SJCRH30 (cell line): ENCODE data around the gene BCAS4. TPM values are rescaled to one million over a fixed set of nuclear protein-coding genes. Genes with fewer than 3 reads are reported as not detected.
"Not testable (repeated sequence)": the region's sequence is repeated elsewhere in the genome, so short reads cannot be mapped to it uniquely, and the experiment has no call there.

ENCODE experiments used
- DNase-seq, 2 experiments: peaks; one replicate each; pipeline ENCODE4 v3.0.0-alpha.2; 2015 to 2020
- H3K27ac ChIP-seq: fragments of 250-450 bp; sonication (Bioruptor Pico); 2 replicates; pipeline ENCODE4 v1.5.1; 2020; ENCODE audit warnings: mild to moderate bottlenecking, moderate library complexity
- H3K27me3 ChIP-seq: fragments of 250-450 bp; sonication (Bioruptor Pico); 2 replicates; pipeline ENCODE4 v1.5.1; 2020; ENCODE audit warnings: mild to moderate bottlenecking, moderate library complexity
- H3K36me3 ChIP-seq: fragments of 250-450 bp; sonication (Bioruptor Pico); 2 replicates; pipeline ENCODE4 v1.5.1; 2020; ENCODE audit warnings: mild to moderate bottlenecking, moderate library complexity
- H3K4me1 ChIP-seq: fragments of 250-450 bp; sonication (Bioruptor Pico); 2 replicates; pipeline ENCODE4 v1.5.1; 2020; ENCODE audit warnings: mild to moderate bottlenecking, moderate library complexity
- H3K4me3 ChIP-seq: fragments of 250-450 bp; sonication (Bioruptor Pico); 2 replicates; pipeline ENCODE4 v1.5.1; 2020; ENCODE audit warnings: mild to moderate bottlenecking, moderate library complexity
- H3K9me3 ChIP-seq: fragments of 250-450 bp; sonication (Bioruptor Pico); replicated peaks from 2 replicates; pipeline ENCODE4 v1.5.1; 2020; ENCODE audit warnings: mild to moderate bottlenecking, moderate library complexity
- total RNA-seq: library from RNA; depleted of rRNA; stranded (reverse); fragments of >200 nt; shearing (Covaris generic); gene quantifications from 2 replicates; pipeline ENCODE4 v1.2.3, GENCODE V29; 2014

BCAS4 gene
- total RNA-seq, 1 experiment from 2014 or later, result 5.8 TPM

DNA sequence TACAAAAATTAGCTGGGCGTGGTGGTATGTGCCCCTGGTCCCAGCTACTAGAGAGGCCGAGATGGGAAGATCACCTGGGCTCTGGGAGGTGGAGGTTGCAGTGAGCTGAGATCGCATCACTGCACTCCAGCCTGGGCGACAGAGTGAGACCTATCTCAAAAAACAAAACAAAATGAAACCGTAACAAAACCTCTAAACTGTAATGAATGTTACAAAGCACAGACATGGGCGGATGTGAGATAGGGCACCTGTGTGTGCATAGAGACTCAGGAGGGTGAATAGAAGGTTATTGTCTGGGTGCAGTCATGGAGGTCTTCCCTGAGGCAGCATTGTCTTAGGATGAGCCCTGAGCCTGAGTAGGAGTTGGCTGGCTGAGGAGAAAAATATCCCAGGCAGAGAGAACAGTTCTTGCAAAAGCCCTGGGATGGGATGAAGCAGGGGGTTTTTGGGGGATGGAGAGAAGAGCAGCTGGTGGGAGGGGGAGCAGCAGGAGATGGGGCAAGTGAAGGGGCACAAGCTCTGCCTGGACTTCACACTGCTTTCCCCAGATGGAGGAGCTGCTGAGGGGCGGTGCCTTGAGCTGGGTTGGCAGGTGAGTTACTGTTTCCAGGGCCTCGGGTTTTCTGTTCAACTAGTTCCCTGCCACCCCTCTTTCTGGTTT is 5.2 kb downstream of the BCAS4 start:
- peaks cover 3% of the 10 kb centered on the region for H3K27me3 ChIP-seq

DNA sequence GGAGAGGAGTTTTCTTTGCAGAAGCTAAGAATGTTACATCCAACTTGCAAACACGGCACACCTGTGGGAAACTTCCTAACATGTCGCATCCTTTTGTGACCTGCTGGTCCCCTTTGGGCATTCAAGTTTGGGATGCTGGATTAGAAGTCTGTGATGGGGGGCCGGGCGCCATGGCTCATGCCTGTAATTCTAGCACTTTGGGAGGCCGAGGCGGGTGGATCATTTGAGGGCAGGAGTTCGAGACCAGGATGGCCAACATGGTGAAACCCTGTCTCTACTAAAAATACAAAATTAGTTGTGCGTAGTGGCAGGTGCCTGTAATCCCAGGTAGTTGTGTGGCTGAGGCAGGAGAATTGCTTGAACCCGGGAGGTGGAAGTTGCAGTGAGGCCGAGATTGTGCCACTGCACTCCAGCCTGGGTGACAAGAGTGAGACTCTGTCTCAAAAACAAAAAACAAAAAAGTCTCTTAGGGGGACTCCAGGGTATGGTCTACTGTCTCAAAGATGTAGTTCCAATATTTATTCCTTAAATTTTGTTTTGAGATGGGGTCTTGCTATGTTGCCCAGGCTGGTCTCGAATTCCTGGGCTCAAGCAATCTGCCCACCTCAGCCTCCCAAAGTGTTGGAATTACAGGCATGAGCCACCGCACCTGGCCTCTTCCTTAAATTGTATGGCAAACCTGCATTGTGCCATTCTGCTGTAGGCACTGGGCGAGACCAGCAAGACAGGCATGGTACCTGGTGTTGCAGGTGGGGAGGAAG is 6.3 kb downstream of the BCAS4 start:
- H3K4me1 ChIP-seq, H3K36me3 ChIP-seq, H3K27me3 ChIP-seq, H3K27ac ChIP-seq, DNase-seq, H3K9me3 ChIP-seq, H3K4me3 ChIP-seq: not testable (repeated sequence)

More for the DNA sequence above, 5.2 kb downstream of the BCAS4 start:
- no peak for DNase-seq
- Histone ChIP-seq H3K9me3 (no peaks in the 10 kb centered on the region), H3K27ac (no peak overlapping the region), H3K4me1 (peaks cover 3% of the 10 kb centered on the region; the same call in 1 of the 2 replicates), H3K4me3 (no peak overlapping the region), H3K36me3 (no peaks in the 10 kb centered on the region)

DNA sequence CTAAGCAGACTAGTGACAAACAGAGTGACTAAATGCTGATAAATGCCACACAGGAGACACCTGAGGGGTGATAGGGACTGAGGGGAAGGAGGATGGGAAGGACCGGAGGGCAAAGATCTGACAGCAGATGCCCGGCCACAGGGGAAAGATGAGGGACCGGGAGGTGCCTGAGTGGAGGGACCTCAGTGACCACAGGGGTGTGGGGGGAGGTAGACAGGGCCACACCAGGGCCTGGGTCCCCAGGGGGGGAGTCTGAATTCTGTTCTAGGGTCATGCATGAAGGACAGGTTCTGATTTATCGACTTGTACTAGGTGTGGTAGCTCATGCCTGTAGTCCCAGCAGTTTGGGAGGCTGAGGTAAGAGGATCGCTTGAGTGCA is 6.9 kb downstream of the BCAS4 start:
- DNase-seq, result no peak
- H3K27ac ChIP-seq, result no peak overlapping the region
- H3K36me3 ChIP-seq, result no peaks in the 10 kb centered on the region
- no peaks in the 10 kb centered on the region for H3K4me1 ChIP-seq
- no peak overlapping the region for H3K4me3 ChIP-seq
- H3K27me3 ChIP-seq, result peaks cover 3% of the 10 kb centered on the region
- no peaks in the 10 kb centered on the region for H3K9me3 ChIP-seq

DNA sequence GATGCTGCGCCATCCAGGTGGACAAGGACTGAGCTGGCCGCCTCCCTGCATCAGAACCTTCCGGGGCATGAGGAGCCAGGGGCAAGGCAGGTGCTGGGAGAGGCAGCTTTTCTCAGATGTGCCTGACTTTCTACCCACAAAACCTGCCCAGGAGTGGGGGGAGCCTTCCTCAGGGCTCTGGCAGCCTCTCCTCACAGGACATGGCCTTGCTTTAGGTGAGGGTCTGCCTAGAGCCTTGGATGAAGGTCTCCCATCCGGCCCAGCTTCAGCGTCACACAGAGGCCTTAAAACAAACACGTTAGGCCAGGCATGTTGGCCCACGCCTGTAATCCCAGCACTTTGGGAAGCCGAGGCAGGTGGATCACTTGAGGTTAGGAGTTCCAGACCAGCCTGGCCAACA is 7.4 kb downstream of the BCAS4 start:
- no peaks in the 10 kb centered on the region for H3K36me3 ChIP-seq
- no peaks in the 10 kb centered on the region for H3K9me3 ChIP-seq
- no peaks in the 10 kb centered on the region for H3K4me1 ChIP-seq
- no peak overlapping the region for H3K4me3 ChIP-seq
- H3K27ac ChIP-seq, result no peak overlapping the region
- DNase-seq, result no peak
- peaks cover 3% of the 10 kb centered on the region for H3K27me3 ChIP-seq

DNA sequence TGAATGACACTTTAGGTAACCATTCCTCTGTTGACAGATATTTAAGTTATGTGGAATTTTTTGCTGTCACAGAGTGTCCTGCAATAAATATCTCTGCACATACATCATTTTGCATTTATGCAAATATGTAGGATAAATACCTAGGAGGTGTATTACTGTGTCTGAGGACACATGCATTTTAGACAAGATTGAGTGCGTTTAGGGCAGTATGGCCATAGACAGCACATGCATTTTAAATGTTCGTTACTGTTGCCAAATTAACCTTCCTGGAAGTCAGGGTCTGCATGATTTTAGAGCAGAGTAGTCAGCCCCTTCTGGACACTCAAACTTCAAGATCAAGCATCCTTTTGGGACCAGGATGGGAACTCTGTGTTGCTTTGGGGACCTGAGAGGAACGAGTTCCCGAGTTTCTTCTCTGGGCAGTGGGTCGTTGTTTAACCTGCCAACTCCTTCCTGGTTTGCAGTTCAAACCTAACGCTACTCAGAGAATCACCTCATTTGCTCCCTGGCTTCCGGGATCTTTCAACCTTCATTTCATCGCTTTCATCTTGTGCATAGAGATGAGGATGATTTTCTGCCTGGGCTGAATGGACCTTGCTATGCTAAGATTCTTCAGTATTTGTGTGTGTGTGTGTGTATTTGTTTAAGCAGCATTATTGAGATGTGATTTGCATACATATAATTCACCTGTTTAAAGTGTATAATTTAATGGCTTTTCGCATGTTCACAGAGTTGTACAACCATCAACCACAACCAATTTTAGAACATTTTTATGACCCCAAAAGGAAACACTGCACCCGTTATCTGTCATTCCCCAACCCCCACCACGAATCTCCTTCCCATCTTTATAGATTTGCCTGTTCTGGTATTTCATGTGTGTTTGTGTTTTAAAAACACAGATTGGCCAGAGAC is 9.8 kb downstream of the BCAS4 start:
- DNase-seq, result no peak
- H3K36me3 ChIP-seq, result no peaks in the 10 kb centered on the region

DNA sequence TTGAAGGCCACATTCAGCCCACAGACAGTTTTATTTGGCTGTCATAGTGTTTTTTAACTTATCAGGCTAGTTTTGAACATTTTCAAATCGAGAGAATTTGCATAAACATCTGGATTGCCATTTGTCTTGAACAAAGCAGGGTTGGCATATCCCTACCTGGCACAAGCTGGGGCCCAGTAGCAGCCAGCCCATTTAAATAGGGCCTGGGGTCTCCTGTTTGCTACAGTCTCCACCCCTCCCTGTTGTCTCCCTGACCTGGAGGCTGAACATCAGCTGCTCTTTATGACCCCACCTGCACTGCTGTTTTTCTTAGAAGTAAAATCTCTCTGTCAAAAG is 10.5 kb downstream of the BCAS4 start:
- Histone ChIP-seq H3K4me3 (no peak overlapping the region), H3K9me3 (no peaks in the 10 kb centered on the region), H3K36me3 (no peaks in the 10 kb centered on the region), H3K27ac (no peak overlapping the region), H3K27me3 (peaks cover 3% of the 10 kb centered on the region; the same call in 1 of the 2 replicates), H3K4me1 (no peaks in the 10 kb centered on the region)
- no peak for DNase-seq

More for the DNA sequence above, 9.8 kb downstream of the BCAS4 start:
- no peak overlapping the region for H3K4me3 ChIP-seq
- no peaks in the 10 kb centered on the region for H3K4me1 ChIP-seq
- no peaks in the 10 kb centered on the region for H3K9me3 ChIP-seq
- H3K27me3 ChIP-seq, result peaks cover 3% of the 10 kb centered on the region; the same call in 1 of the 2 replicates
- H3K27ac ChIP-seq, result no peak overlapping the region

DNA sequence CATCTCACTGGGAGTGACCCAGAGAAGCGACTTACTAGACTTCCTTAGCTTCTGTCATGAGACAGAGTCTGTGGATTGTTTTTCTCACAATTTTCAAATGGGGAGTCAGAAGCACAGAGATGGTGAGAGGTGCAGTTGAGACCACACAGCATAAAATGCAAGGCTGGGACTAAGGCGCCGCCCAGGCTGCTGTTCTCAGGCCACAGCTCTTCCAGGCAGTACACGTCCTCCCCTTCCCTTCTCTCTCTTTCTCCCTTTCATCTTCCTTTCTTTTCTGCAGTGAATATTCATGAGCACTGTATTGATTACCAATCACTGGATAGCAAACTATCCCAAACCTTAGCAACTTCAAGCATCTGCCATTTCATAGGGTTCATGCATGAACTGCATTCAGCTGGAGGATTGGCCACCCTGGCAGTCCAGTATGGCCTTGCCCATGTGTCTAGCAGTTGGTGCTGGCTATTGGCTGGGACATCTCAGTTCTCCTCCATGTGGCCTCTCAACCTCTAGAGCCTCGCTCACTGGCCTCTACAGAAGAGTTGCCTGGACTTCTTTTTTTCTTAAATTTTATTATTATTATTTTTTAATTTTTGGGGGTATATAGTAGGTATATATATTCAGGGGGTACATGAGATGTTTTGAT is 11.4 kb downstream of the BCAS4 start:
- DNase-seq, result no peak
- H3K4me3 ChIP-seq, result no peak overlapping the region

DNA sequence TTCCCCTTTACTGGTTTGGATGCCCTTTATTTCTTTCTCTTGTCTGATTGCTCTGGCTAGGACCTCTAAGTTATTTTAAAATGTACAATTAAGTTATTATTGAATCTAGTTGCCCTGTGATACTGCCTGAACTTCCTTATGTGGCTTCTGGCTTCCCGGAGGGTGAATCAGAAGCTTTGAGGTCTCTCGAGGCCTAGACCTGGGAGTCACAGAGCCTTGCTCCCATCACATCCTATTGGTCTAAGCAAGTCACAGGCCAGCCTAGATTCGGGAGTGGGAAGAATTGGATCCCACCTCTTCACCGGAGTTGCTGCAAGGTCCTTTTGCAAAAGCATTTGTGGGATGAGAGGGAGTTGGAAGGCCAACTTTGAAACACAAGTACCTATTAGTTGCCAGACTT is 15.2 kb downstream of the BCAS4 start:
- DNase-seq, result no peak
- Histone ChIP-seq H3K9me3 (no peaks in the 10 kb centered on the region), H3K4me3 (no peak overlapping the region), H3K27me3 (no peaks in the 10 kb centered on the region), H3K36me3 (no peaks in the 10 kb centered on the region), H3K27ac (no peak overlapping the region), H3K4me1 (no peaks in the 10 kb centered on the region)

More for the DNA sequence above, 11.4 kb downstream of the BCAS4 start:
- no peaks in the 10 kb centered on the region for H3K9me3 ChIP-seq
- H3K27ac ChIP-seq, result no peak overlapping the region
- no peaks in the 10 kb centered on the region for H3K36me3 ChIP-seq
- no peaks in the 10 kb centered on the region for H3K27me3 ChIP-seq
- H3K4me1 ChIP-seq, result no peaks in the 10 kb centered on the region

DNA sequence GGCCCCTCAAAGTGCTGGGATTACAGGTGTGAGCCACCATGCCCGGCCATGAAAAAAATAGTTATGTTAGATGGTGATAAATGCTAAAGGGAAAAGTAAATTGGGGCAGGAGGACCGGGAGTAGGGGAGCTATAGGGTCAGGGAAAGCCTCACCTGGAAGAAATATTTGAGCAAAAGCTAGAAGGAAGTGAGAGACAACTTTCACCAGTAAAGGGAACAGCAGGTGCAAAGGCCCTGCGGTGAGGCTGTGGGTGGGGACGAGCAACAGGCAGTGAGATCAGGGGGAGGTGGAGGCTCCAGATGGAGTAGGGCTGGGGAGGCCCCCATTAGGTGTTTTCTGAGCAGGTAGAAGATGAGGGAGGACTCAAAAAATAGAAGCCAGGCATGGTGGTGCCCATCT is 16.0 kb downstream of the BCAS4 start:
- no peaks in the 10 kb centered on the region for H3K9me3 ChIP-seq
- H3K27ac ChIP-seq, result no peak overlapping the region
- DNase-seq, result no peak
- no peaks in the 10 kb centered on the region for H3K27me3 ChIP-seq
- no peak overlapping the region for H3K4me3 ChIP-seq
- no peaks in the 10 kb centered on the region for H3K36me3 ChIP-seq
- no peaks in the 10 kb centered on the region for H3K4me1 ChIP-seq

DNA sequence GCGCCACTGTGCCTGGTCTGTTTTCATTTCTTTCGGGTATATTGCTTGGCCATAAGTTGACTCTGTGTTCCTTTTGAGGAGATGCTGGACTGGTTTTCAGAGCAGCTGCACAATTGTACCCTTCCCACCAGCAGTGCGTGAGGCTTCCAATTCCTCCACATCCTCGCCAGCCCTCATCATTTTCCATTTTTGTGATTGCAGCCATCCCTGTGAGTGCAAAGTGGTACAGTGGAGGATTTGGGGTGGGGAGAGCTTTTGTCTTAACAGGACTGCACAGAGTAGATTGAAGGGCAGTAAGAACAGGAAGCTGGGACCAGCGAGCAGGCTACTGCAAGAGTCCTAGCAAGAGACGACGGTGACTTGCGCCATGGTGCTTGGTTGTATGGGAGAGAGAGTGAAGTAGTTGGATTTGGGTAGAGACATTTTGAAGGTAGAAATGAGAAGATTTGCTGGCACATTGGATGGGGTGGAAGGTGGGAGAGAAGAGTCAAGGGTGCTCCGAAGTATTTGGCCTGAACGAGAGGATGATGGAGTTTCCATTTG is 18.3 kb downstream of the BCAS4 start:
- no peak overlapping the region for H3K27ac ChIP-seq
- no peaks in the 10 kb centered on the region for H3K36me3 ChIP-seq
- DNase-seq, result no peak
- no peak overlapping the region for H3K4me3 ChIP-seq
- H3K27me3 ChIP-seq, result no peaks in the 10 kb centered on the region
- H3K9me3 ChIP-seq, result no peaks in the 10 kb centered on the region
- no peaks in the 10 kb centered on the region for H3K4me1 ChIP-seq

DNA sequence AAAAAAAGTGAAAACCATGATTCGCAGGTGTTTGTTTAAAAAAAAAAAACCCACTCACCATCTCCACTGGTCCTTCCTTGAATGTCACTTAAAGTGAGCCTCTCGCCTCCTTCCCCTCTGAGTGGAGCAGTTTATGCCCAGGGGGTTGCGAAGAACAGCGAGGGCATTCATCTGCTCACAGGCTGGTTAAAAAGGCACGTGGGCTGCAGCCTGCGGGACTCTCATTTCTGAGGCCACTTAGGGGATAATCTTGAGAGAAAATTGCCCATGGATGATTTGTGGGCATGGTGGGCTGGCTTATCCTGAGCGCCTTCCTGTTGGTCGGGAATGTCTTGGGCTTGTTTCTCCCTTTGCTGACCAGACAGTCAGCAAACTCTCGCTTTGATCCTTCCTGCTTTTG is 18.9 kb downstream of the BCAS4 start:
- H3K4me1 ChIP-seq, result no peaks in the 10 kb centered on the region
- no peaks in the 10 kb centered on the region for H3K36me3 ChIP-seq
- H3K9me3 ChIP-seq, result no peaks in the 10 kb centered on the region
- no peak for DNase-seq
- H3K27ac ChIP-seq, result no peak overlapping the region
- no peak overlapping the region for H3K4me3 ChIP-seq
- no peaks in the 10 kb centered on the region for H3K27me3 ChIP-seq

DNA sequence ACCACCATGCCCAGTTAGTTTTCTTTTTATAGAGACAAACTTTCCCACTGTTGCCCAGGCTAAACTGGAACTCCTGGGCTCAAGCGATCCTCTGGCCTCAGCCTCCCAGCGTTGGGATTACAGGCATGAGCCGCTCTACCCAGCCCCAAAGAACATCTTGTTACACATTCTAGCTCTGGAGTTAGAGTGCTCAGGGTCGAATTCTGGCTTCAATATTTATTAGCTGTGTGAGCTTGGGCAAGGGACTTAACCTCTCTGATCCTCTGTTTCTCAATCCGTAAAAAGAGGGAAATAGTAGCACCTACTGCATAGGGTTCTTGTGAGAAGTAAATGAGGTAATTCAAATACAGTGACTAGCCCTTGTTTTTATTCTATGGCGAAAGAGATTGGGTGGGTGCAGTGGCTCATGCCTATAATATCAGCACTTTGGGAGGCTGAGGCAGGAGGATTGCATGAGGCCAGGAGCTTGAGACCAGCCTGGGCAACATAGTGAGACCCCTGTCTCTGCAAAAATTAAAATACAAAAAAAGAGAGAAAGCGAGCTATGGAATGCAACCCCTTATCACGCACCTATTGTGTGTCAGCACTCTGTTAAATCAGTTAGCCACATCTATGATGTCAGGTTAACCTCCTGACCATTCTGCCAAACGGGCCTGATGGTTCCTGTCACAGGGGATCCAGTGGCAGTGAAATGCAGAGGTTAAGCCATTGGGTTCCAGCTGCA is 19.7 kb downstream of the BCAS4 start:
- Histone ChIP-seq H3K27ac (no peak overlapping the region), H3K36me3 (no peaks in the 10 kb centered on the region), H3K4me1 (no peaks in the 10 kb centered on the region), H3K9me3 (no peaks in the 10 kb centered on the region), H3K4me3 (no peak overlapping the region), H3K27me3 (no peaks in the 10 kb centered on the region)
- DNase-seq, result no peak

DNA sequence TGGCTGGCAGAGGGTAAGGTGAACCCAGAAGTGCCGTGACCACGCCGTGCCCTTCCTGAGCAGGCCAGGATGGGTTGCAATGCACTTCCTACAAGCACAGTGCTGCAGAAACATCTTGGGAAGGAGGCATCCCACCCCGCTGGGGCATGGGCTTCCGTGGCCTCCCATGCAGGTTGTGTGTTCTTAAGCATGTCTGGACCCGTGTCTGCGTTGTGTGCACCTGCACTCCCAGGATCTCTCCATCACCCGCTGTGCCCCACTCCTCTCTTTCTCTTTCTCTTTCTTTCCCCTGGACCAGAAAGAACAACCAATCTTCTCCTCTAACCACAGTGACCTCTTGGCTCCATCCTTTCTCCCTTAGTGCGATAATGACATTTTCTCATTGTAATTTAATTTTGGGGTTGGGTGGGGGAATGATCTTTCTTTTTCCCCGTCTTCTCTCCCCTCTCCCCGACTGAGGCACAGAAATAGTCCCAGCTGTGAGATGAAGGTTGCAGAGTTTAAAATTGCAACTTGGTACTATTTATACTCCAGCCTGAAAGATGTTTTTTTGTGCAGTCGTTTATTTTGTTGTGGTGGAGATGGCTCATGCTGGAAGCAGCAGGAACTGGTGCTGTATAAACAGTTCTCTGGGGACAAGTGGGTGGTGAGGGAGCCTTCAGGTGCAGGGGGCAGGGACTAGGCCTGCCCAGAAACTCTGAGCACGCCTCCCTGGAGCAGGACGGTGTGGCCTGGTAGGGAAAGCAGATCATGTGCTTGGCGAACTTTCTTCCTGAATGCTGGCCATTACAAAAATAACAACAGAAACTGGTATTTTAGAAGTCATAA is 20.5 kb downstream of the BCAS4 start:
- Histone ChIP-seq H3K36me3 (no peaks in the 10 kb centered on the region), H3K9me3 (no peaks in the 10 kb centered on the region), H3K4me3 (no peak overlapping the region), H3K27ac (no peak overlapping the region), H3K27me3 (no peaks in the 10 kb centered on the region), H3K4me1 (no peaks in the 10 kb centered on the region)
- DNase-seq, result no peak
